ENCODE measurements around the gene FSTL4.

DNA sequence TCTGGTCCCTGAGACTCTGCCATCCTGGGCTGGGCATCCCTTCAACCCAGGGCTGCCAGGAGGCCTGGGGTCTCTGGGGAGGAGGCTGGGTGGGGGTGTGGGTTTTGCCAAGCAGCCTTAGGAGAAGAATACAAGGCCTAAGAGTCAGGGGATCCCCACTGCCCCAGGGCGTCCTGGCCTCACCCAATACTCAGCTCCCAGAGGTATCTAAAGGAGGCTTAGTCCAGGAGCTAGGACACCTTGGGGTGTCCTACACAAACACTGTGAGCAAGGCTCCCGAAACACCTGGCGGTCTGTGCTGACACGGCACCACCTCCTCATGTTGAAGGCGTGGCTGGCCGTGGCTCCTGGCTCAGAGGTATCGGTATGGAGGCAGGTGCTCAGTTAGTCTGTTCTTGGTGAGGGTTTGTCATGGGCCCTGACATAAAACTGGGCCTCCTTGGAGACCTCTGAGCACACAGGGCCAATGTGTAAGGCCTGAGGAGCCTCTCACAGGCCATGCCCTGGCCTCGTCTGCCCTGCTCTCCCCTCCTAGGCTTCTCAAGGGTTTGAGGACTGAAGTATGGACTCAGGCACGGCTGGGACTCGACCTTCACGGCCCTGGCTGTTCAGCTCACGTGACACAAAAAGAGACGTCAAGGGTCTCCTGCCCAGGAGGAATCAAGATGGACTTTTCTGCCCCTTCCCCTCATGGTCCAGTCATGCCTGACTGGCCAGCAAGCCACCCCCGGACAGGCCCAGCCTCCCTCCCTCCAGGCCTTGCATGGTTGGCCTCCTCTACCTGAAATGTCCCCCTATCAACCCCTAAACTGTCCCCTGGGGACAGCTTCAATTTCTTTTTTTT is 277.3 kb downstream of the FSTL4 start:
- TF ChIP-seq, protein P1, sequence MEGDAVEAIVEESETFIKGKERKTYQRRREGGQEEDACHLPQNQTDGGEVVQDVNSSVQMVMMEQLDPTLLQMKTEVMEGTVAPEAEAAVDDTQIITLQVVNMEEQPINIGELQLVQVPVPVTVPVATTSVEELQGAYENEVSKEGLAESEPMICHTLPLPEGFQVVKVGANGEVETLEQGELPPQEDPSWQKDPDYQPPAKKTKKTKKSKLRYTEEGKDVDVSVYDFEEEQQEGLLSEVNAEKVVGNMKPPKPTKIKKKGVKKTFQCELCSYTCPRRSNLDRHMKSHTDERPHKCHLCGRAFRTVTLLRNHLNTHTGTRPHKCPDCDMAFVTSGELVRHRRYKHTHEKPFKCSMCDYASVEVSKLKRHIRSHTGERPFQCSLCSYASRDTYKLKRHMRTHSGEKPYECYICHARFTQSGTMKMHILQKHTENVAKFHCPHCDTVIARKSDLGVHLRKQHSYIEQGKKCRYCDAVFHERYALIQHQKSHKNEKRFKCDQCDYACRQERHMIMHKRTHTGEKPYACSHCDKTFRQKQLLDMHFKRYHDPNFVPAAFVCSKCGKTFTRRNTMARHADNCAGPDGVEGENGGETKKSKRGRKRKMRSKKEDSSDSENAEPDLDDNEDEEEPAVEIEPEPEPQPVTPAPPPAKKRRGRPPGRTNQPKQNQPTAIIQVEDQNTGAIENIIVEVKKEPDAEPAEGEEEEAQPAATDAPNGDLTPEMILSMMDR (IDR thresholded peaks at IDR 0.05), result no peak
- no peak for TF ChIP-seq POLR2A (IDR thresholded peaks at IDR 0.05)

All from uterus (tissue), 2 donors.